T-helper 2 cell treated with Interferon-gamma antibody and Interleukin-4, amounts not matched to agents 5 μg/mL and 100 μg/mL, for 36 hours (primary cell): Measurements from ENCODE around the gene CLRN1.

ENCODE experiments used
- DNase-seq: peaks from one replicate; pipeline ENCODE4 v3.0.0; 2021; ENCODE audit warnings: low spot score
- H3K27ac Mint-ChIP-seq: one replicate; pipeline ENCODE4 v1.8.0; 2021; ENCODE audit warnings: mild to moderate bottlenecking, mixed read lengths
- H3K27me3 Mint-ChIP-seq: one replicate; pipeline ENCODE4 v1.8.0; 2021; ENCODE audit warnings: low read depth, mixed read lengths
- H3K36me3 Mint-ChIP-seq: one replicate; pipeline ENCODE4 v1.8.0; 2021; ENCODE audit warnings: low read depth, mixed read lengths
- H3K4me1 Mint-ChIP-seq: one replicate; pipeline ENCODE4 v1.8.0; 2021; ENCODE audit warnings: low read depth, mixed read lengths
- H3K4me3 Mint-ChIP-seq: one replicate; pipeline ENCODE4 v1.8.0; 2022; ENCODE audit warnings: mild to moderate bottlenecking, moderate library complexity, mixed read lengths
- H3K9me3 Mint-ChIP-seq: one replicate; pipeline ENCODE4 v1.8.0; 2021; ENCODE audit warnings: mixed read lengths

Gene CLRN1

GRCh38 chr3:150921209-150921608 lies 51.3 kb downstream of the CLRN1 start:
- Mint-ChIP-seq H3K4me3 (no peak overlapping the region), H3K9me3 (no peaks in the 10 kb centered on the region), H3K27me3 (peaks cover 28% of the 10 kb centered on the region), H3K4me1 (peaks cover 4% of the 10 kb centered on the region), H3K36me3 (no peaks in the 10 kb centered on the region), H3K27ac (no peak overlapping the region)
- no peak for DNase-seq

DNA sequence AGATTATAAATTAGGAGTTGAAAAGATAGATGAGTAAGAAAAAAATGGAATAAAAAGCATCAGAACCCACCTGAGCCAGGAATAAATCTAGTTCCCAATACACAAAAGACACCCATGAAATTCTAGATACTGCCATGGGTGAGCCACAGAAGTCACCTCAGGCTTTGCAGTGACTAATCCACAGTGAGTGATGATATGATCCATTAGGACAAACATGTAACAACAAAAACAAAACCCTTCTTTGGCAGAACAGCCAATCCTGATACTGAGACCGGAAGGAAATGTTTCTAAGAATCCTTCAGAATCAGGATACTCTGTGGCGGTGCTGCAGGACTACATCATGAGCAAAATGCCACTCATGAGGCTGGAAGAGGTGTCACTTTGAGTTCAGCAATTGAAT lies 52.3 kb downstream of the CLRN1 start:
- H3K27me3 Mint-ChIP-seq: peaks cover 27% of the 10 kb centered on the region
- no peak overlapping the region for H3K4me3 Mint-ChIP-seq
- no peaks in the 10 kb centered on the region for H3K36me3 Mint-ChIP-seq
- no peak overlapping the region for H3K27ac Mint-ChIP-seq
- no peak for DNase-seq
- no peaks in the 10 kb centered on the region for H3K9me3 Mint-ChIP-seq
- H3K4me1 Mint-ChIP-seq: no peaks in the 10 kb centered on the region

- no peak overlapping the region for H3K27ac Mint-ChIP-seq
- H3K9me3 Mint-ChIP-seq: no peaks in the 10 kb centered on the region
- H3K36me3 Mint-ChIP-seq: no peaks in the 10 kb centered on the region
- peaks cover 22% of the 10 kb centered on the region for H3K27me3 Mint-ChIP-seq
- no peaks in the 10 kb centered on the region for H3K4me1 Mint-ChIP-seq
- no peak for DNase-seq
- H3K4me3 Mint-ChIP-seq: no peak overlapping the region
Observed at GRCh38 chr3:150917951-150918350, 54.6 kb downstream of the CLRN1 start.

DNA sequence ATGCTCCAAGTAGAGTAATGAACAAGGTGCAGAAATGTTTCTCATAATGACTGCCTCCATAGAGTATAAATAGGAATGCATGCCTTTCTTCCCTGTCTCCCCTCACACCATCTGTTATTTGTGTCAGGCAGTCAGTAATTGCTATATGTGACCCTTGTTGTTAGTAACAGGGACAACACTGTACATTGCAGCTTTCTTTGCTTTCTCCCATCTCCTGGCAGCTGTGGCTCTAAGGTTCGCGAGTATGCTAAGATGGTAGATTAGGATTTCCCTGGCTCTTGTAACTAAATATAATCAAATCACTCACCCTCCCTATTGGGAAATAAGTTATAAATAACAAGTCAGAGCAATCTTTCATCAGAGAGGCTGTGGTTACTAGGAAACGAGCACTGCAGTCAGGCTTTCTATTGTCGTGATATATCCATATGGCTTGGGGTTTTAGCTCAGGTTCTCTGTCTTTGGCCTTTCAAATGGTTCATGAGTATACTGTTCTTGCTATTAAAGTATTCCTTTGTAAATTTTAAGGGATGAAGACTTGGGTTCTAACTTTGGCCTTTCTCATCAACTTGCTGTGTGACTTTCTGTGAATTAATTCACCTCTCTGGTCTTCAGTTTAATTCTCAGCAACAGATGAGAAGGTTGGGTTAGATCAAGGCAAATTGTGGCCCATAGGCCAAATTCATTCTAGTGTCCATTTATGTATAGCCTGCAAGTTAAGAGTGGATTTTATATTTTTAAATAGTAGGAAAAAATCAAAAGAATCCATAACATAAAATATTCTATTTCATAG lies 59.2 kb downstream of the CLRN1 start:
- H3K36me3 Mint-ChIP-seq: no peaks in the 10 kb centered on the region
- H3K27me3 Mint-ChIP-seq: peaks cover 33% of the 10 kb centered on the region
- H3K4me1 Mint-ChIP-seq: no peaks in the 10 kb centered on the region
- no peak overlapping the region for H3K27ac Mint-ChIP-seq
- H3K4me3 Mint-ChIP-seq: no peak overlapping the region
- no peak for DNase-seq
- H3K9me3 Mint-ChIP-seq: no peaks in the 10 kb centered on the region

DNA sequence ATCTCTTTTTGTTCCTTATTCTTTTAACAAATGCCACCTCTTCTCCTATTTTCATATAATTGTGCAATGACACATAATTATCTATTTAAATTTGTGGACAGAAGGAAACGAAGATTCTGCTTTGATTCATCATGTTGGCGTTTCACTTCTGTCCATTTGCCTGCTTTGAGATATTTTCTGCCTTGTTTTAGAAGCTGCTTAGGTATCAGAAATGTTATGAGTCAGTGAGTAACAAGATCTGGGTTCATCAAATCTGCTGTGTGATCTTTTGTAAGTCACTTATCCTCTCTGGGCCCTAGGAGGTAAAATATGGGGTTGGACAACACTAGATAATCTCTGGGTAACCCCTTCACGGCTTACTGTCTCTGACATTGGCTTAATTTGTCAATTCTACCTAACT lies 60.0 kb downstream of the CLRN1 start:
- H3K4me3 Mint-ChIP-seq: no peak overlapping the region
- H3K27ac Mint-ChIP-seq: no peak overlapping the region
- no peaks in the 10 kb centered on the region for H3K36me3 Mint-ChIP-seq
- no peaks in the 10 kb centered on the region for H3K9me3 Mint-ChIP-seq
- no peaks in the 10 kb centered on the region for H3K4me1 Mint-ChIP-seq
- peaks cover 41% of the 10 kb centered on the region for H3K27me3 Mint-ChIP-seq
- DNase-seq: no peak

DNA sequence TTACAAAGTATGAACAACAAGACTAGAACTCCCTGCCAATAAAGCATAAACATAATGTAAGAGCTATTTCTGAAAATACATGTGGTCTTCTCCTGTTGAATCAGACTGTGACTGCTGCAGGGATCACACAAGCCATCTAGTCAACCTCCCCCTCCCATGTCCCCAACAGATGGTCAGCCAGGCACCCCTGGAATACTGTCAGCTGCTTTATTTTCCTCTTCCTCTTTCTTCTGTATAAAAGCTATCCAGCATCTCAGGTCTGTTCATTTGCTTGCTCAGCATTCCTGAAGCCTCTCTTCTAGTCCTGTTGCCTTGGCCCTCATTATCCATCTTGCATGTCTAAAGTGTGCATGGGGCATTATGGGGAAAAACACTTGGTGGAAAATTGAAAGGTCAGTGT lies 60.8 kb downstream of the CLRN1 start:
- H3K4me3 Mint-ChIP-seq: no peak overlapping the region
- DNase-seq: no peak
- H3K36me3 Mint-ChIP-seq: no peaks in the 10 kb centered on the region
- H3K9me3 Mint-ChIP-seq: no peaks in the 10 kb centered on the region
- H3K27me3 Mint-ChIP-seq: peaks cover 46% of the 10 kb centered on the region
- H3K27ac Mint-ChIP-seq: no peak overlapping the region
- no peaks in the 10 kb centered on the region for H3K4me1 Mint-ChIP-seq

GRCh38 chr3:150906461-150906860 lies 66.1 kb downstream of the CLRN1 start:
- H3K27me3 Mint-ChIP-seq: peaks cover 60% of the 10 kb centered on the region
- H3K9me3 Mint-ChIP-seq: no peaks in the 10 kb centered on the region
- no peak overlapping the region for H3K4me3 Mint-ChIP-seq
- no peak overlapping the region for H3K27ac Mint-ChIP-seq
- H3K4me1 Mint-ChIP-seq: no peaks in the 10 kb centered on the region
- no peaks in the 10 kb centered on the region for H3K36me3 Mint-ChIP-seq
- DNase-seq: no peak

- no peaks in the 10 kb centered on the region for H3K9me3 Mint-ChIP-seq
- H3K4me3 Mint-ChIP-seq: no peak overlapping the region
- DNase-seq: no peak
- H3K4me1 Mint-ChIP-seq: no peaks in the 10 kb centered on the region
- no peak overlapping the region for H3K27ac Mint-ChIP-seq
- peaks cover 56% of the 10 kb centered on the region for H3K27me3 Mint-ChIP-seq
- H3K36me3 Mint-ChIP-seq: no peaks in the 10 kb centered on the region
Observed at GRCh38 chr3:150905746-150906145, 66.8 kb downstream of the CLRN1 start.

GRCh38 chr3:150905339-150905738 lies 67.2 kb downstream of the CLRN1 start, which contains the start of gene MINDY4B:
Gene MINDY4B (minus strand): TSS chr3:150905439. CDS start chr3:150905439, 0 bp downstream.
- Mint-ChIP-seq H3K4me3 (no peak within 1 kb of the TSS), H3K36me3 (no peaks in the 10 kb centered on the region), H3K27me3 (peaks cover 52% of the 10 kb centered on the region)

GRCh38 chr3:150902988-150903387 lies 69.5 kb downstream of the CLRN1 start:
- Mint-ChIP-seq H3K27me3 (peaks cover 43% of the 10 kb centered on the region), H3K4me1 (no peaks in the 10 kb centered on the region)

More at GRCh38 chr3:150905339-150905738, 67.2 kb downstream of the CLRN1 start, which contains the start of gene MINDY4B:
- no peak within 1 kb of the TSS for H3K27ac Mint-ChIP-seq
- DNase-seq: no peak
- H3K4me1 Mint-ChIP-seq: no peaks in the 10 kb centered on the region
- no peaks in the 10 kb centered on the region for H3K9me3 Mint-ChIP-seq

DNA sequence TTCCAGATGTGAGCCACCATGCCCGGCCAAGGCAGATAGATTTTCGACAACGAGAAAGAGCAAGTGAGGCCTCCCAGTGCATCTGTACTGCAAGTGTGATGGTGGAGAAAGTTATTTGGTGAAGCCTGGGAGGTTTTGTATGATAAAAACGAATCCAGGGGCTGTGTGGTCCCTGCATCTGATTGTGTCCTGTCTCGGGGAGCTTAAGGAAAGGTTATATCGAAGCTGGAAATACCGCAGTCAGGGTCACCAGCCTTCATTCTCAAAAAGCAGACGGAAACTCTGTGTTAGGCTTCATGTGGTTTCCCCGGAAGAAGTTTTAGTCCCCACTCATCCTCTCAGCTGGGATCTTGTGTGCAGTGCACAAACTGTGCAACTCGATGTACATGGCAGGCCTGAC lies 70.7 kb downstream of the CLRN1 start:
- Mint-ChIP-seq H3K27ac (no peak overlapping the region), H3K36me3 (no peaks in the 10 kb centered on the region), H3K27me3 (peaks cover 33% of the 10 kb centered on the region), H3K4me3 (no peak overlapping the region), H3K9me3 (no peaks in the 10 kb centered on the region), H3K4me1 (no peaks in the 10 kb centered on the region)
- no peak for DNase-seq

More at GRCh38 chr3:150902988-150903387, 69.5 kb downstream of the CLRN1 start:
- H3K36me3 Mint-ChIP-seq: no peaks in the 10 kb centered on the region
- H3K4me3 Mint-ChIP-seq: no peak overlapping the region
- no peak for DNase-seq
- H3K27ac Mint-ChIP-seq: no peak overlapping the region
- no peaks in the 10 kb centered on the region for H3K9me3 Mint-ChIP-seq

DNA sequence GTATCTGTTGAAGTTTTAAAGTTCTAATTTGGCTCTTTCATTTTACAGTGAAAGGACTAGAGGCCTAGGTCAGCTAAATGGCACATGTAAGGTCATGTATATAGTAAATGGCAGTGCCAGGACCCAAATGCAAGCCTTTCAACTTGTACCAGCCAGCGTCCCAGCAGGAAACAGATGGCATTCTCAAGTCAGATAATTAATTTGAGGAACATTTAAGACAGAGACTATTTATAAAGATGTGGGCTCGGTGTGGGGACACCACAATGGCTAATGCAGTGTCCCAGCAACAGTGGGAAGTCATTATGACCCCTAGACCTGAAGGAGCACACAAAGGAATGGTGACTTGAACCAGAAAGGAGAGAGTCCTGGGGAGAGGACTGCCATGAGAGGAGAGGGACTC lies 73.4 kb downstream of the CLRN1 start:
- H3K36me3 Mint-ChIP-seq: no peaks in the 10 kb centered on the region
- DNase-seq: no peak
- no peaks in the 10 kb centered on the region for H3K9me3 Mint-ChIP-seq
- peaks cover 21% of the 10 kb centered on the region for H3K27me3 Mint-ChIP-seq
- H3K4me3 Mint-ChIP-seq: no peak overlapping the region
- H3K4me1 Mint-ChIP-seq: no peaks in the 10 kb centered on the region
- H3K27ac Mint-ChIP-seq: no peak overlapping the region

DNA sequence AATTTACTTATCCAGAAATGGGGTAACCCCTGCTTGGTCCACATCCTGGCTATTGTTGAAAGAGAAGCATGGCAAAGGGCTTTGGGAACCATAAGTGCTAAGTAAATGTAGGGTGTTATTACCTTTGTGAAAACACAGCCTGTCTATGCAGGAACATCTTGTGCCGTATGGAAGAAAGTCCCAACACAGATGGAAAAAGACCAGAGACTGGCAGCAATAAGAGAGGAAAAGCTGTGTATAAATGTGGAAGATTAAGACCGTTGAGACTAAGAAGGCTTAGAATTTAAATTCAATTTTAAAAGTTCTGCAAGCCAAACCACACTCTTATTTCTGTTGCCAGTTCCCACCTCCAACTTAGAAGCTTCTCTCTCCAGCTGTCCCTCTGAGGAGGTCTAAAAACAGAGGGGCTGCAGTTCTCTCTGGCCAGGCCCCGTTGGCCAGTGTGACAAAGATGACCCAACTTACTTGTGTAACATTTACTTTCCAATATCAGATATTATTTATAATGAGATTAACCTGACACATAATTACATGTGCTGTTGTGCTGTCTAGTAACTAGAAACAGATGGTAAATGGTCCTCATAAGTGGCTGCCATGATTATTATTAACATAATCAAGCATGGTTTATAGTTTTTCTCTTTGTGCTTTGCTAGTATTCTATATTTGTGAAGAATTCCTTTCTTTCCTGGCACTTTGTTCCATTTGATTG lies 74.3 kb downstream of the CLRN1 start:
- Mint-ChIP-seq H3K27me3 (peaks cover 17% of the 10 kb centered on the region), H3K9me3 (no peaks in the 10 kb centered on the region), H3K27ac (no peak overlapping the region), H3K4me3 (no peak overlapping the region), H3K36me3 (no peaks in the 10 kb centered on the region), H3K4me1 (no peaks in the 10 kb centered on the region)
- no peak for DNase-seq

DNA sequence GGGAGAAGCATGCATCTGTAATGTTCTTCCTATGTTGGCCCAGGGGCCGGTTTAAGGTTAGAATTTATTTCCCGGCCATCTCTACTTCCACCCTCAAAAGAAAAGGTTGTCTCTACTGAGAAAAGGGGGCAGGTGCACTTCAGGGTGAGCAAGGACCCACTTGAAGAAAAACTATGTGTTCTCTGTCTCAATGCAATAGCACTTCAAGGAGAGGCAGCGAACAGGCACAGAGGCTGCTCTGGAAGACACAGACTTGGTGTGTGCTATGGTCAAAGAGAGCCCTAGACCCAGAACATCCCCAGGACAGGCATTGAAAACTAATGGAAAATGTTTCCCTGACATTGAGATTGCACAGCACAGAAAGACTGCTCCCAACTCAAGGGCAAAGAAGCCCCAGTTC lies 74.9 kb downstream of the CLRN1 start:
- H3K36me3 Mint-ChIP-seq: no peaks in the 10 kb centered on the region
- DNase-seq: no peak
- H3K4me1 Mint-ChIP-seq: no peaks in the 10 kb centered on the region
- no peaks in the 10 kb centered on the region for H3K9me3 Mint-ChIP-seq
- H3K27ac Mint-ChIP-seq: no peak overlapping the region
- no peak overlapping the region for H3K4me3 Mint-ChIP-seq
- H3K27me3 Mint-ChIP-seq: peaks cover 11% of the 10 kb centered on the region
